GM12878 (cell line): Measurements from ENCODE around the gene WFIKKN1. TPM values are rescaled to one million over a fixed set of nuclear protein-coding genes. Genes with fewer than 3 reads are reported as not detected.
A peak's percentile ranks its signal among the peaks of the same experiment; 100 is the strongest.

ENCODE experiments used
- ATAC-seq: fragments of 200-7000 bp; cut with Tn5 transposase; 3 replicates; pipeline ENCODE4 v1.9.1; 2020; ENCODE audit warnings: mild to moderate bottlenecking, moderate library complexity
- BruUV-seq: library from RNA; stranded (reverse); fragments of 400-500 nt; replicated peaks from 2 replicates; lab custom pipeline; 2021; lab: Mats Ljungman, UMichigan
- CTCF ChIA-PET: fragments of 300-600 bp; sonication (Branson Sonifier 250); formaldehyde crosslinking; extraction: SDS; loops from one replicate; lab custom pipeline; 2021; ENCODE audit warnings: inconsistent platforms; lab: Yijun Ruan, JAX
- POLR2A ChIA-PET: fragments of 350-600 bp; formaldehyde crosslinking; extraction: SDS; loops from one replicate; lab custom pipeline; 2021; ENCODE audit warnings: inconsistent platforms; lab: Charles Lee
- RAD21 ChIA-PET: fragments of 300-600 bp; sonication (Branson Sonifier 250); formaldehyde crosslinking; loops from one replicate; lab custom pipeline; 2023; ENCODE audit warnings: antibody characterized with exemption; ENCODE audit not compliant: unreplicated experiment; lab: Charles Lee
- SMC1A ChIA-PET: fragments of 300-600 bp; sonication (Branson Sonifier 250); formaldehyde crosslinking; loops from one replicate; lab custom pipeline; 2023; ENCODE audit not compliant: unreplicated experiment, uncharacterized antibody; lab: Charles Lee
- DNase-seq: peaks from one replicate; pipeline ENCODE4 v3.0.0-alpha.2; 2011; ENCODE audit warnings: low read depth, low spot score
- FAIRE-seq: peaks from 3 replicates; lab custom pipeline; 2011; peaks lifted over from hg19 to GRCh38; lab: Jason Lieb, UNC
- H2AFZ ChIP-seq: 2 replicates; pipeline ENCODE4 v1.6.0; 2011; ENCODE audit warnings: low read depth, low read length, control low read depth; ENCODE audit not compliant: control insufficient read depth
- H3K27ac ChIP-seq: 2 replicates; pipeline ENCODE4 v1.5.1; 2011; ENCODE audit warnings: control low read depth; ENCODE audit not compliant: control insufficient read depth, insufficient read depth
- H3K27me3 ChIP-seq, 2 experiments: replicated peaks in 1 of 2; 2 replicates each; pipeline versions ENCODE4 v1.6.0 to v1.6.1; 2011; ENCODE audit warnings: low read length in 1 of 2; ENCODE audit not compliant: control insufficient read depth in 2 of 2, insufficient read depth in 2 of 2
- H3K36me3 ChIP-seq, 2 experiments: 2 replicates each; pipeline ENCODE4 v1.5.1; 2011; ENCODE audit warnings: low read length in 1 of 2; ENCODE audit not compliant: control insufficient read depth in 2 of 2, insufficient read depth in 2 of 2
- H3K4me1 ChIP-seq: 2 replicates; pipeline ENCODE4 v1.6.1; 2011; ENCODE audit warnings: mild to moderate bottlenecking, low read length, moderate library complexity, mixed read lengths; ENCODE audit not compliant: control insufficient read depth, insufficient read depth
- H3K4me2 ChIP-seq: 2 replicates; pipeline ENCODE4 v1.6.0; 2011; ENCODE audit warnings: control low read depth; ENCODE audit not compliant: control insufficient read depth, insufficient read depth
- H3K4me3 ChIP-seq: fragments of 200-600 bp; sonication (generic); 2 replicates; pipeline ENCODE4 v1.5.1; 2016
- H3K79me2 ChIP-seq: 2 replicates; pipeline ENCODE4 v1.6.0; 2011; ENCODE audit warnings: low read length; ENCODE audit not compliant: control insufficient read depth, insufficient read depth
- H3K9ac ChIP-seq: 2 replicates; pipeline ENCODE4 v1.8.0; 2011; ENCODE audit warnings: low read length, control low read depth, mixed read lengths; ENCODE audit not compliant: control insufficient read depth, insufficient read depth
- H3K9me3 ChIP-seq: replicated peaks from 3 replicates; pipeline ENCODE4 v1.5.1; 2011; ENCODE audit warnings: mild to moderate bottlenecking, low read length; ENCODE audit not compliant: control insufficient read depth, insufficient read depth
- H4K20me1 ChIP-seq: 2 replicates; pipeline ENCODE4 v1.6.0; 2011; ENCODE audit not compliant: control insufficient read depth, insufficient read depth
- BCL11A ChIP-seq: IDR thresholded peaks from 2 replicates; pipeline ENCODE4 v1.6.1; 2011; ENCODE audit warnings: low read depth, low read length
- KAT2A ChIP-seq: conservative IDR thresholded peaks from 2 replicates; pipeline ENCODE4 v1.6.1; 2011; ENCODE audit warnings: low read depth, low read length; ENCODE audit not compliant: control insufficient read depth
- POLR2A ChIP-seq: IDR thresholded peaks from 2 replicates; pipeline ENCODE4 v1.6.1; 2011; ENCODE audit warnings: low read depth, mild to moderate bottlenecking, low read length
- POLR2AphosphoS5 ChIP-seq: IDR thresholded peaks from 2 replicates; pipeline ENCODE4 v1.6.1; 2011; ENCODE audit warnings: mild to moderate bottlenecking, low read length, inconsistent platforms
- SKIL ChIP-seq: fragments of 450-650 bp; IDR thresholded peaks from 2 replicates; pipeline ENCODE4 v1.6.1; 2017; ENCODE audit warnings: mild to moderate bottlenecking, low read depth, inconsistent platforms; ENCODE audit not compliant: poor library complexity, severe bottlenecking
- YY1 ChIP-seq: IDR thresholded peaks from 2 replicates; pipeline ENCODE4 v1.6.1; 2011; ENCODE audit warnings: low read depth, mild to moderate bottlenecking, low read length
- ZBTB11 ChIP-seq: fragments of 450-650 bp; formaldehyde crosslinking; IDR thresholded peaks from 2 replicates; pipeline ENCODE4 v1.5.0; 2022; ENCODE audit warnings: mild to moderate bottlenecking, missing genetic modification characterization
- WGBS: methylation state at CpG from one replicate; pipeline ENCODE4 v1.1.6; 2016; ENCODE audit warnings: low lambda C conversion rate; ENCODE audit not compliant: insufficient replicate concordance, insufficient coverage; ENCODE audit errors: missing lambda C conversion rate; 5-methylcytosine and 5-hydroxymethylcytosine counted together
- in situ Hi-C: fragments of 300-500 bp; cut with MboI; formaldehyde crosslinking; loops from 9 replicates; pipeline ENCODE4 v1.14.3; 2018; ENCODE audit warnings: mixed read lengths
- intact Hi-C: fragments of 100-400 bp; cut with micrococcal nuclease; formaldehyde crosslinking; loops from one replicate; pipeline ENCODE4 v1.14.2; 2022; ENCODE audit not compliant: unreplicated experiment
- polyA plus RNA-seq, 11 experiments: library from polyadenylated mRNA; depleted of rRNA in 4 of 11; unstranded in 6 of 11; stranded (reverse) in 5 of 11; fragments of >200 nt; fragmentation: Nextera tagmentation in 4 of 11; fragmentation: Illumina TruSeq in 1 of 11; extraction: Ambion mirVana in 4 of 11; extraction: Trizol in 1 of 11; gene quantifications; 1 replicate in 1 of 11; 2 replicates in 10 of 11; pipeline versions ENCODE4 v1.2.1 to v1.2.3, GENCODE V29; 2011 to 2016; ENCODE audit warnings: inconsistent platforms in 2 of 11, missing spikeins in 2 of 11, low read depth in 1 of 11
- total RNA-seq, 4 experiments: library from RNA; depleted of rRNA in 3 of 4; stranded (reverse); fragments of >200 nt in 3 of 4; fragmentation: Illumina TruSeq in 1 of 4; extraction: Trizol in 1 of 4; gene quantifications; 2 replicates each; pipeline versions ENCODE4 v1.2.1 to v1.2.3, GENCODE V29; 2013 to 2021

Gene WFIKKN1
- total and polyA plus RNA-seq, 10 of the 15 experiments (the other 5 are each of a cell fraction or from before 2014, with no cell fraction given) = 0.01 to 0.41 (median 0.05) TPM; not detected in 2

DNA sequence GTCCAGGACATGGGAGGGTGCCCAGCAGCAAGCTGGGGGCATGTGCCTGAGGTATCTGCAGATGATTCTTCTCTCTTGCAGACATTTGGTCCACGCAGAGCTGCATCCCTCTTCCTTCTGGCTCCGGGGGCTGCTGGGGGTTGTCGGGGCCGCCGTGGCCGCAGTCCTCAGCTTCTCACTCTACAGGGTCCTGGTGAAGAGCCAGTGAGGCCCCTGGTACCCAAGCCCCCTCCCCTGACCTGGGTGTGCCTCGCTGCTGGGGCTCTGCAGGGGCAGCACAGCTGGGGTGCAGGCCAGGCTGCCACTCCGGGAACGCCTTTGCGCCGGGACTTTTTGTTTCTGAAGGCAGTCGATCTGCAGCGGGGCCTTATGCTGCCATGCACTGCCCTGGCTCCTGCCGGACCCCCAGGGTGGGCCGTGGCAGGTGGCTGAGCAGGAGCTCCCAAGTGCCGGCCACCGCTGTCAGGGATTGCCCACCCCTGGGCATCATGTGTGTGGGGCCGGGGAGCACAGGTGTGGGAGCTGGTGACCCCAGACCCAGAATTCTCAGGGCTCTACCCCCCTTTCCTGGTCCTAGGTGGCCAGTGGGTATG lies 42.7 kb downstream of the WFIKKN1 start (continued):
- TF ChIP-seq YY1 = no peak
- TF ChIP-seq SKIL = no peak
- TF ChIP-seq KAT2A = no peak
- no peak for TF ChIP-seq BCL11A

- BruUV-seq = TSS peak; percentile 43
- H4K20me1 ChIP-seq = no peaks in the 10 kb centered on the region; the same call in 1 of the 2 replicates
- ChIA-PET SMC1A (no interaction called here), CTCF (no interaction called here), RAD21 (no interaction called here), POLR2A (no interaction called here)
- no peak overlapping the region for H2AFZ ChIP-seq
- H3K36me3 ChIP-seq = peaks cover 0 to 18% of the 10 kb centered on the region in 2 experiments; a peak in 3 of 4 replicates
- intact Hi-C loops = no loop called here
- FAIRE-seq (no peak), DNase-seq (no peak), ATAC-seq (no peak)
- H3K79me2 ChIP-seq = peaks cover 2% of the 10 kb centered on the region; the same call in 1 of the 2 replicates
- H3K9me3 ChIP-seq = no peaks in the 10 kb centered on the region
- H3K27me3 ChIP-seq = no peaks in the 10 kb centered on the region
- no peaks in the 10 kb centered on the region for H3K4me1 ChIP-seq
- no peak overlapping the region for H3K9ac ChIP-seq
- no peak overlapping the region for H3K27ac ChIP-seq
- H3K4me2 ChIP-seq = no peak overlapping the region
- 92% methylated on average over 22 of the region's 22 CpGs for WGBS
- no peak overlapping the region for H3K4me3 ChIP-seq
- in situ Hi-C loops = no loop called here
- TF ChIP-seq POLR2A = peak; percentile 21; the same call in 1 of the 2 replicates
- TF ChIP-seq ZBTB11 (CRISPR knock-in tag) = no peak
- TF ChIP-seq POLR2AphosphoS5 = 0 out of 2 replicates have a peak, but pooled peaks have one; percentile 20
Observed at GRCh38 chr16:674214-674881, 43.6 kb downstream of the WFIKKN1 start.
